ENCODE measurements around the gene PEX12.
"Not testable (repeated sequence)": the region's sequence is repeated elsewhere in the genome, so short reads cannot be mapped to it uniquely, and the experiment has no call there.

Gene PEX12

DNA sequence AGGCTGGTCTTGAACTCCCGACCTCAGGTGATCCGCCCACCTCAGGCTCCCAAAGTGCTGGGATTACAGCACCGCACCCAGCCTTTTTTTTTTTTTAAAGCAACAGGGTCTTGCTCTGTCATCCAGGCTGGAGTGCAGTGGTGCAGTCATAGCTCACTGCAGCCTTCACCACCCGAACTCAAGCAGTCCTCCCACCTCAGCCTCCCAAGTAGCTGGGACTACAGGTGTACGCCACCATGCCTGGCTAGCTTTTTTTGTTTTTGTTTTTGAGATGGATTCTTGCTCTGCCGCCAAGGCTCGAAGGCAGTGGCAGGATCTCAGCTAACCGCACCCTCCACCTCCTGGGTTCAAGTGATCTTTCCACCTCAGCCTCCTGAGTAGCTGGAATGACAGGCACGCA is 43.0 kb downstream of the PEX12 start:
- not testable (repeated sequence) for DNase-seq (ENCODE audit: low read depth)

DNA sequence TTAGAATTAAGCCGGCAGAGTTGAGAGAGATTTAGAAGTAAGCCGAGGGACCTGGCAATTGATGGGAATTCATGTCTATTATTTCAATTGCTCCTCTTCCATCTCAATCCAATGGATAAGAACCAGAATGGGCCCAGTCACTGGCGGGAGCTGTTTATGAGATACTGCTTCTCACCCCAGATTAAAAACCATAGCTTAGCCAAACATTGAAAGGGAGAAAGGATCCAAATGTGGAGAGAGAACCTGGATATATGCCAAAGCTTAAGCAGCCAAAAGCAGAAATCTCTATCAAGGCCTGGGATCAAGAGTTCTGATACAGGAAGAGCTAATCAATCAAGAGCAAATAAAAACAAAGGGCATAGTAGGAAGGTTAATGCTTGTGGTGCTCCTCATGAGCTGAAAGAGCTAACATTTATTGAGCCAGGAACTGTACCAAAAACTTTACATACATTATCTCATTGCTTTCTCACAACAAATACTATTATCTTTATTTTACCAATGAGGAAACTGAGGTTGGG is 43.7 kb downstream of the PEX12 start:
- no peak for DNase-seq (ENCODE audit: low read depth)

DNA sequence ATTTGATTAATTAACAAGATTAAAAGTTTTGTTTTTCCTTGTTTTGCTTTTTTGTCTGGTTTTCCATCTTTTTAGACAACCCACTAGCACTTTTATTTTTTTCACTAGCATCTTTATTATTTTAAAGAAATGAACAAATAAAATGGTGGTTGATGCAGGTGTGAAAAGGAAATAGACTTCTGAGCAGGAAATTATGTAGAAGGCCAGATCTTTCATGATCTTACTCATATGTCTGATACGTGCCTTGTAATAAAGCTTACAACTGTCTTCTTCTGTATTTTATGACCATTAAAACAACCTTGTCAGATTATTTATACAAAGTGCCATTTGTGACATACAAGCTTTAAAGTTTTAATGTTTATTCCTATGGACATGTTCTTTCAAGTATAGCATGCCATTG is 47.2 kb downstream of the PEX12 start:
- DNase-seq (ENCODE audit: low read depth): no peak

DNA sequence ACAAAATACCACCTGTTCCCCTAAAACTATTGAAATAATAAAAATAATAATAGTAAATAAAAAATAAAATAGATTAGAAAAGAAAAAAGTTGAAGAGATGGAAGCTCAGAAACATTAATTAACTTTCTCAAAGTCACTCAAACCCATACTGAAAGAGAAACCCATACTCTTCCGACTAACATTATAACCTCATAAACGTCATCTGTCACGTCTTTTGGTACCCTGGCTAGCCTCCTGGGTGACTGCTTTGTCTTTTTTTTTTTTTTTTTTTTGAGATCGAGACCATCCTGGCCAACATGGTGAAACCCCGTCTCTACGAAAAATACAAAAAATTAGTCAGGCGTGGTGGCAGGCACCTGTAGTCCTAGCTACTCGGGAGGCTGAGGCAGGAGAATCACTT is 48.5 kb downstream of the PEX12 start:
- DNase-seq (ENCODE audit: low read depth): no peak

DNA sequence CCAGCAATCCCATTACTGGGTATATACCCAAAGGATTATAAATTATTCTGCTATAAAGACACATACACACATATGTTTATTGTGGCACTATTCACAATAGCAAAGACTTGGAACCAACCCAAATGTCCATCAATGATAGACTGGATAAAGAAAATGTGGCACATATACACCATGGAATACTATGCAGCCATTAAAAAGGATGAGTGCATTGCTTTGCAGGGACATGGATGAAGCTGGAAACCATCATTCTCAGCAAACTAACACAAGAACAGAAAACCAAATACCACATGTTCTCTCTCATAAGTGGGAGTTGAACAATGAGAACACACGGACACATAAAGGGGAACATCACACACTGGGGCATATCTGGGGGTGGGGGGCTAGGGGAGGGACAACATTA is 49.0 kb downstream of the PEX12 start:
- DNase-seq (ENCODE audit: low read depth): not testable (repeated sequence)

Measured in GM04503 (cell line).